Caco-2 (cell line): Measurements from ENCODE around the gene UTP15. TPM values are rescaled to one million over a fixed set of nuclear protein-coding genes. Genes with fewer than 3 reads are reported as not detected.

Experiments
- BruUV-seq: library from RNA; stranded (reverse); fragments of 400-500 nt; replicated peaks from 2 replicates; lab custom pipeline; 2021; lab: Mats Ljungman, UMichigan
- CTCF ChIA-PET: fragments of 300-600 bp; sonication (Branson Sonifier 250); formaldehyde crosslinking; loops from one replicate; lab custom pipeline; 2022; ENCODE audit warnings: antibody characterized with exemption; lab: Charles Lee
- POLR2A ChIA-PET: fragments of 300-600 bp; sonication (Branson Sonifier 250); formaldehyde crosslinking; loops from one replicate; lab custom pipeline; 2022; ENCODE audit warnings: antibody characterized with exemption; lab: Charles Lee
- DNase-seq, 2 experiments: peaks; one replicate each; pipeline versions ENCODE4 v3.0.0 to v3.0.0-alpha.2; 2020 to 2022
- H3K27me3 ChIP-seq: replicated peaks from 2 replicates; pipeline ENCODE4 v1.6.0; 2011; ENCODE audit warnings: low read length; ENCODE audit not compliant: control insufficient read depth, insufficient read depth
- H3K36me3 ChIP-seq: 2 replicates; pipeline ENCODE4 v1.5.1; 2011; ENCODE audit warnings: low read length; ENCODE audit not compliant: control insufficient read depth, insufficient read depth
- H3K4me1 ChIP-seq: fragments of 250-450 bp; sonication (Bioruptor Pico); 2 replicates; pipeline ENCODE4 v1.5.1; 2020; ENCODE audit warnings: mild to moderate bottlenecking
- H3K4me3 ChIP-seq: 2 replicates; pipeline ENCODE4 v1.5.1; 2011; ENCODE audit warnings: low read depth, mild to moderate bottlenecking, control low read depth, low read length
- H3K9me3 ChIP-seq: fragments of 250-450 bp; sonication (Bioruptor Pico); 2 replicates; pipeline ENCODE4 v1.5.1; 2020; ENCODE audit warnings: mild to moderate bottlenecking, moderate library complexity
- H3K27ac Mint-ChIP-seq: one replicate; pipeline ENCODE4 v1.8.0; 2022; ENCODE audit warnings: mixed read lengths; ENCODE audit not compliant: unreplicated experiment
- H3K27me3 Mint-ChIP-seq: one replicate; pipeline ENCODE4 v1.8.0; 2022; ENCODE audit warnings: mixed read lengths; ENCODE audit not compliant: insufficient read depth, unreplicated experiment
- H3K36me3 Mint-ChIP-seq: one replicate; pipeline ENCODE4 v1.8.0; 2022; ENCODE audit warnings: mild to moderate bottlenecking, mixed read lengths; ENCODE audit not compliant: insufficient read depth, unreplicated experiment
- H3K4me1 Mint-ChIP-seq: one replicate; pipeline ENCODE4 v1.8.0; 2022; ENCODE audit warnings: low read depth, mixed read lengths; ENCODE audit not compliant: unreplicated experiment
- H3K4me3 Mint-ChIP-seq: one replicate; pipeline ENCODE4 v1.8.0; 2022; ENCODE audit warnings: mild to moderate bottlenecking, moderate library complexity, mixed read lengths; ENCODE audit not compliant: unreplicated experiment
- H3K9me3 Mint-ChIP-seq: one replicate; pipeline ENCODE4 v1.8.0; 2022; ENCODE audit warnings: mixed read lengths; ENCODE audit not compliant: unreplicated experiment
- CTCF ChIP-seq, 2 experiments: fragments of 200-600 bp in 1 of 2; IDR thresholded peaks; 1 replicate in 1 of 2; 2 replicates in 1 of 2; pipeline versions ENCODE4 v1.5.1 to v1.8.0; 2011 to 2022; ENCODE audit warnings: antibody characterized with exemption in 1 of 2, control low read depth in 1 of 2, inconsistent platforms in 1 of 2, low read depth in 1 of 2, low read length in 1 of 2, mild to moderate bottlenecking in 1 of 2, moderate library complexity in 1 of 2; ENCODE audit not compliant: insufficient read depth in 1 of 2, severe bottlenecking in 1 of 2, unreplicated experiment in 1 of 2
- intact Hi-C: fragments of 100-400 bp; cut with micrococcal nuclease; formaldehyde crosslinking; loops from one replicate; pipeline ENCODE4 v1.10.0; 2022; ENCODE audit not compliant: unreplicated experiment
- total RNA-seq: library from RNA; stranded (reverse); gene quantifications from 2 replicates; pipeline ENCODE4 v1.2.3, GENCODE V29; 2022

Gene UTP15
- total RNA-seq, 1 experiment from 2014 or later: 29.1 TPM

- H3K27ac Mint-ChIP-seq: no peak overlapping the region
- no peaks in the 10 kb centered on the region for H3K4me1 ChIP-seq
- H3K27me3 Mint-ChIP-seq: no peaks in the 10 kb centered on the region
- no peak overlapping the region for H3K4me3 Mint-ChIP-seq
- H3K27me3 ChIP-seq: no peaks in the 10 kb centered on the region; the same call in 1 of the 2 replicates
- no peaks in the 10 kb centered on the region for H3K9me3 ChIP-seq
- no peaks in the 10 kb centered on the region for H3K36me3 Mint-ChIP-seq
- no peak for TF ChIP-seq CTCF (IDR thresholded peaks at IDR 0.05; ENCODE audit: insufficient read depth in 1 of 2, low read depth in 1 of 2, low read length in 1 of 2, severe bottlenecking in 1 of 2, unreplicated experiment in 1 of 2)
- no peak overlapping the region for H3K4me3 ChIP-seq
- H3K9me3 Mint-ChIP-seq: peaks cover under 1% of the 10 kb centered on the region
- CTCF ChIA-PET: no interaction called here
- POLR2A ChIA-PET: no interaction called here
- no TSS peak for BruUV-seq
- no peaks in the 10 kb centered on the region for H3K36me3 ChIP-seq
- DNase-seq: no peak
- no peaks in the 10 kb centered on the region for H3K4me1 Mint-ChIP-seq
- intact Hi-C loops: no loop called here
These were observed 50.4 kb downstream of the UTP15 start for GRCh38 chr5:73615947-73616346.

- H3K4me1 Mint-ChIP-seq: no peaks in the 10 kb centered on the region
- no peak overlapping the region for H3K4me3 Mint-ChIP-seq
- no peak overlapping the region for H3K27ac Mint-ChIP-seq
- no peak overlapping the region for H3K4me3 ChIP-seq
- H3K27me3 Mint-ChIP-seq: peaks cover under 1% of the 10 kb centered on the region
- no peaks in the 10 kb centered on the region for H3K36me3 ChIP-seq
- H3K4me1 ChIP-seq: no peaks in the 10 kb centered on the region
- no peak for TF ChIP-seq CTCF (IDR thresholded peaks at IDR 0.05; ENCODE audit: insufficient read depth in 1 of 2, low read depth in 1 of 2, low read length in 1 of 2, severe bottlenecking in 1 of 2, unreplicated experiment in 1 of 2)
- BruUV-seq: no TSS peak
- POLR2A ChIA-PET: no interaction called here
- no peak for DNase-seq
- H3K9me3 Mint-ChIP-seq: no peaks in the 10 kb centered on the region
- no peaks in the 10 kb centered on the region for H3K9me3 ChIP-seq
- H3K36me3 Mint-ChIP-seq: no peaks in the 10 kb centered on the region
- intact Hi-C loops: no loop called here
- H3K27me3 ChIP-seq: no peaks in the 10 kb centered on the region; the same call in 1 of the 2 replicates
- CTCF ChIA-PET: no interaction called here
These were observed 52.2 kb downstream of the UTP15 start for GRCh38 chr5:73617510-73618279.

- intact Hi-C loops: no loop called here
- H3K27me3 ChIP-seq: peaks cover under 1% of the 10 kb centered on the region
- H3K4me1 ChIP-seq: no peaks in the 10 kb centered on the region
- ChIA-PET POLR2A (no interaction called here), CTCF (no interaction called here)
- no peak overlapping the region for H3K4me3 ChIP-seq
- H3K9me3 Mint-ChIP-seq: no peaks in the 10 kb centered on the region
- H3K36me3 Mint-ChIP-seq: no peaks in the 10 kb centered on the region
- no peak for TF ChIP-seq CTCF (IDR thresholded peaks at IDR 0.05; ENCODE audit: insufficient read depth in 1 of 2, low read depth in 1 of 2, low read length in 1 of 2, severe bottlenecking in 1 of 2, unreplicated experiment in 1 of 2)
- H3K36me3 ChIP-seq: no peaks in the 10 kb centered on the region
- no peak overlapping the region for H3K27ac Mint-ChIP-seq
- no peak overlapping the region for H3K4me3 Mint-ChIP-seq
- no TSS peak for BruUV-seq
- H3K9me3 ChIP-seq: no peaks in the 10 kb centered on the region
- peaks cover 5% of the 10 kb centered on the region for H3K27me3 Mint-ChIP-seq
- peaks cover 9% of the 10 kb centered on the region for H3K4me1 Mint-ChIP-seq
- DNase-seq: no peak
These were observed 54.2 kb downstream of the UTP15 start for GRCh38 chr5:73619606-73620333.
